B cell (primary cell): ENCODE measurements around the gene TENM4.

ENCODE experiments used
- EZH2 ChIP-seq: IDR thresholded peaks from 2 replicates; pipeline ENCODE4 v1.6.1; 2012; ENCODE audit warnings: borderline replicate concordance, low read depth, mild to moderate bottlenecking, moderate library complexity, low read length; ENCODE audit not compliant: insufficient read depth, poor library complexity, severe bottlenecking
- TF ChIP-seq, protein P1 (sequence below): fragments of 200-600 bp; IDR thresholded peaks from one replicate; pipeline ENCODE4 v1.8.0; 2022; ENCODE audit warnings: antibody characterized with exemption, mild to moderate bottlenecking

DNA sequence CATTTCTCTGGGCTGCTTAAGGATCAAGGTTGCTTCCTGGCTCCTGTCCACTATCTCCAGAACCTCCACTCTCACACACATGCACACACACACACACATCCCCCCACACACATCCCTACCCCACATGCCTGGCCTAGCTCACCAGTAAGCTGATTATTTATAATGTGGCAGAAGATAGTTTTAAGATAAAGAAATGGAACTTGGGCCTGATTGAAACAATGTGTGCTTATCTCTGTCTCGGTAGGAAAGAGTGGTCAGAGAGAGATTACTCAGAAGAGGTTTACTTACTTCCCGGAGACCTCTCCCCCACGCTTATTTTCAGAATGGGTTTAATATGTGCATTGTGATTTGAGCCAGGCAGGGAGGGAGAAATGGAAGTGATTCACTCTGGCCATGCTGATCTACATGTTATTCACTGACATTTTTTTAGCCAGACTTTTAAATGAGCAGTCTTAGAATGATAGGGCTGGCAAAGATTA lies 422.4 kb downstream of the TENM4 start:
- TF ChIP-seq, protein P1, sequence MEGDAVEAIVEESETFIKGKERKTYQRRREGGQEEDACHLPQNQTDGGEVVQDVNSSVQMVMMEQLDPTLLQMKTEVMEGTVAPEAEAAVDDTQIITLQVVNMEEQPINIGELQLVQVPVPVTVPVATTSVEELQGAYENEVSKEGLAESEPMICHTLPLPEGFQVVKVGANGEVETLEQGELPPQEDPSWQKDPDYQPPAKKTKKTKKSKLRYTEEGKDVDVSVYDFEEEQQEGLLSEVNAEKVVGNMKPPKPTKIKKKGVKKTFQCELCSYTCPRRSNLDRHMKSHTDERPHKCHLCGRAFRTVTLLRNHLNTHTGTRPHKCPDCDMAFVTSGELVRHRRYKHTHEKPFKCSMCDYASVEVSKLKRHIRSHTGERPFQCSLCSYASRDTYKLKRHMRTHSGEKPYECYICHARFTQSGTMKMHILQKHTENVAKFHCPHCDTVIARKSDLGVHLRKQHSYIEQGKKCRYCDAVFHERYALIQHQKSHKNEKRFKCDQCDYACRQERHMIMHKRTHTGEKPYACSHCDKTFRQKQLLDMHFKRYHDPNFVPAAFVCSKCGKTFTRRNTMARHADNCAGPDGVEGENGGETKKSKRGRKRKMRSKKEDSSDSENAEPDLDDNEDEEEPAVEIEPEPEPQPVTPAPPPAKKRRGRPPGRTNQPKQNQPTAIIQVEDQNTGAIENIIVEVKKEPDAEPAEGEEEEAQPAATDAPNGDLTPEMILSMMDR, result no peak
- TF ChIP-seq EZH2, result no peak
